ENCODE data around the gene ATP11A.

- no peak for TF ChIP-seq CTCF (conservative IDR thresholded peaks at IDR 0.05; ENCODE audit: low read depth in 2 of 2)
- no peak for TF ChIP-seq JUNB (IDR thresholded peaks at IDR 0.05; ENCODE audit: unreplicated experiment)
- no peak for TF ChIP-seq EZH2 (IDR thresholded peaks at IDR 0.05; ENCODE audit: low read depth, unreplicated experiment)
- TF ChIP-seq EZH2phosphoT487 (IDR thresholded peaks at IDR 0.05; ENCODE audit: unreplicated experiment): no peak
- TF ChIP-seq REST (IDR thresholded peaks at IDR 0.05; ENCODE audit: unreplicated experiment): no peak
Observed at GRCh38 chr13:112854321-112854720, 164.5 kb downstream of the ATP11A start.

Measured in GM23338 (cell line).